Right atrium auricular region (tissue), 2 donors: ENCODE data around the gene SLC1A7. TPM values are rescaled to one million over a fixed set of nuclear protein-coding genes. Genes with fewer than 3 reads are reported as not detected.

Experiments used
- DNase-seq: peaks from one replicate; pipeline ENCODE4 v3.0.0-alpha.2; 2019; ENCODE audit warnings: low spot score
- H3K27ac ChIP-seq, 2 donors: fragments of 200-600 bp; sonication (generic); 1 replicate in 1 of 2; 2 replicates in 1 of 2; pipeline ENCODE4 v1.5.1; 2016 to 2019
- H3K27me3 ChIP-seq, 2 donors: fragments of 200-600 bp; sonication (generic); one replicate each; pipeline versions ENCODE4 v1.5.1 to v1.6.0; 2017 to 2019
- H3K36me3 ChIP-seq: fragments of 200-600 bp; sonication (generic); one replicate; pipeline ENCODE4 v1.5.1; 2016
- H3K4me1 ChIP-seq, 2 donors: fragments of 200-600 bp; sonication (generic); one replicate each; pipeline versions ENCODE4 v1.5.1 to v1.6.0; 2017 to 2019
- H3K4me3 ChIP-seq, 2 donors: fragments of 200-600 bp; sonication (generic); 1 replicate in 1 of 2; 2 replicates in 1 of 2; pipeline ENCODE4 v1.5.1; 2017 to 2019; ENCODE audit warnings: mild to moderate bottlenecking in 1 of 2, moderate library complexity in 1 of 2
- H3K9me3 ChIP-seq, 2 donors: fragments of 200-600 bp; sonication (generic); one replicate each; pipeline ENCODE4 v1.5.1; 2019
- total RNA-seq, 2 donors: library from RNA; depleted of rRNA; stranded (reverse); fragments of >200 nt; gene quantifications; one replicate each; pipeline ENCODE4 v1.1.0, GENCODE V29; 2016
- TF ChIP-seq, protein P1 (sequence below), 2 donors: fragments of 200-600 bp; sonication (generic); IDR thresholded peaks; one replicate each; pipeline ENCODE4 v1.5.1; 2019; ENCODE audit warnings: antibody characterized with exemption in 2 of 2

Gene SLC1A7
- total RNA-seq, 2 donors from 2014 or later, result 0.56 to 0.71 TPM

GRCh38 chr1:53077599-53077965 is 64.9 kb downstream of the SLC1A7 start:
- Histone ChIP-seq H3K36me3 (peaks cover 21% of the 10 kb centered on the region), H3K27ac (no peak overlapping the region), H3K4me3 (no peak overlapping the region), H3K9me3 (no peaks in the 10 kb centered on the region), H3K27me3 (no peaks in the 10 kb centered on the region), H3K4me1 (no peaks in the 10 kb centered on the region)
- TF ChIP-seq, protein P1, sequence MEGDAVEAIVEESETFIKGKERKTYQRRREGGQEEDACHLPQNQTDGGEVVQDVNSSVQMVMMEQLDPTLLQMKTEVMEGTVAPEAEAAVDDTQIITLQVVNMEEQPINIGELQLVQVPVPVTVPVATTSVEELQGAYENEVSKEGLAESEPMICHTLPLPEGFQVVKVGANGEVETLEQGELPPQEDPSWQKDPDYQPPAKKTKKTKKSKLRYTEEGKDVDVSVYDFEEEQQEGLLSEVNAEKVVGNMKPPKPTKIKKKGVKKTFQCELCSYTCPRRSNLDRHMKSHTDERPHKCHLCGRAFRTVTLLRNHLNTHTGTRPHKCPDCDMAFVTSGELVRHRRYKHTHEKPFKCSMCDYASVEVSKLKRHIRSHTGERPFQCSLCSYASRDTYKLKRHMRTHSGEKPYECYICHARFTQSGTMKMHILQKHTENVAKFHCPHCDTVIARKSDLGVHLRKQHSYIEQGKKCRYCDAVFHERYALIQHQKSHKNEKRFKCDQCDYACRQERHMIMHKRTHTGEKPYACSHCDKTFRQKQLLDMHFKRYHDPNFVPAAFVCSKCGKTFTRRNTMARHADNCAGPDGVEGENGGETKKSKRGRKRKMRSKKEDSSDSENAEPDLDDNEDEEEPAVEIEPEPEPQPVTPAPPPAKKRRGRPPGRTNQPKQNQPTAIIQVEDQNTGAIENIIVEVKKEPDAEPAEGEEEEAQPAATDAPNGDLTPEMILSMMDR (IDR thresholded peaks at IDR 0.05), result no peak
- no peak for DNase-seq

- Histone ChIP-seq H3K27me3 (no peaks in the 10 kb centered on the region), H3K27ac (no peak overlapping the region), H3K4me1 (no peaks in the 10 kb centered on the region), H3K4me3 (no peak overlapping the region), H3K36me3 (peaks cover 16% of the 10 kb centered on the region), H3K9me3 (no peaks in the 10 kb centered on the region)
- TF ChIP-seq, protein P1 (IDR thresholded peaks at IDR 0.05), result no peak
- no peak for DNase-seq
These were observed 65.5 kb downstream of the SLC1A7 start for GRCh38 chr1:53076721-53077598.

GRCh38 chr1:53076165-53076564 is 66.3 kb downstream of the SLC1A7 start:
- no peak overlapping the region for H3K27ac ChIP-seq
- no peak for DNase-seq

GRCh38 chr1:53075761-53076163 is 66.7 kb downstream of the SLC1A7 start:
- no peak for DNase-seq
- TF ChIP-seq, protein P1 (IDR thresholded peaks at IDR 0.05), result no peak
- Histone ChIP-seq H3K27me3 (no peaks in the 10 kb centered on the region), H3K4me3 (no peak overlapping the region), H3K9me3 (no peaks in the 10 kb centered on the region), H3K4me1 (no peaks in the 10 kb centered on the region), H3K27ac (no peak overlapping the region), H3K36me3 (peaks cover 4% of the 10 kb centered on the region)

More at GRCh38 chr1:53076165-53076564, 66.3 kb downstream of the SLC1A7 start:
- TF ChIP-seq, protein P1 (IDR thresholded peaks at IDR 0.05), result no peak
- no peaks in the 10 kb centered on the region for H3K27me3 ChIP-seq
- H3K4me3 ChIP-seq, result no peak overlapping the region
- H3K9me3 ChIP-seq, result no peaks in the 10 kb centered on the region
- H3K36me3 ChIP-seq, result peaks cover 8% of the 10 kb centered on the region
- H3K4me1 ChIP-seq, result no peaks in the 10 kb centered on the region

- H3K27me3 ChIP-seq, result no peaks in the 10 kb centered on the region
- no peak overlapping the region for H3K27ac ChIP-seq
- TF ChIP-seq, protein P1 (IDR thresholded peaks at IDR 0.05), result no peak
- no peaks in the 10 kb centered on the region for H3K9me3 ChIP-seq
- no peaks in the 10 kb centered on the region for H3K4me1 ChIP-seq
- H3K4me3 ChIP-seq, result no peak overlapping the region
- DNase-seq, result no peak
- no peaks in the 10 kb centered on the region for H3K36me3 ChIP-seq
These were observed 67.2 kb downstream of the SLC1A7 start for GRCh38 chr1:53075206-53075605.
